ENCODE results near the gene TTLL10.
"Not testable (repeated sequence)": the region's sequence is repeated elsewhere in the genome, so short reads cannot be mapped to it uniquely, and the experiment has no call there.

The TTLL10 gene

GRCh38 chr1:1135339-1136136 is 38.1 kb upstream of the TTLL10 start:
- DNase-seq (ENCODE audit: insufficient read length, low spot score) (no peak), FAIRE-seq (no peak)
- TF ChIP-seq CTCF (IDR thresholded peaks at IDR 0.05; ENCODE audit: insufficient read depth, missing control alignments) = no peak

- DNase-seq (ENCODE audit: insufficient read length, low spot score) = no peak
- no peak for TF ChIP-seq CTCF (IDR thresholded peaks at IDR 0.05; ENCODE audit: insufficient read depth, missing control alignments)
- FAIRE-seq = no peak
Observed at GRCh38 chr1:1136547-1137230, 37.0 kb upstream of the TTLL10 start.

GRCh38 chr1:1137256-1138045 is 36.2 kb upstream of the TTLL10 start:
- no peak for TF ChIP-seq CTCF (IDR thresholded peaks at IDR 0.05; ENCODE audit: insufficient read depth, missing control alignments)
- FAIRE-seq (no peak), DNase-seq (ENCODE audit: insufficient read length, low spot score) (no peak)

GRCh38 chr1:1140673-1141072 is 33.0 kb upstream of the TTLL10 start:
- DNase-seq (ENCODE audit: insufficient read length, low spot score) (no peak), FAIRE-seq (no peak)
- TF ChIP-seq CTCF (IDR thresholded peaks at IDR 0.05; ENCODE audit: insufficient read depth, missing control alignments) = no peak

GRCh38 chr1:1141244-1141910 is 32.3 kb upstream of the TTLL10 start:
- FAIRE-seq (no peak), DNase-seq (ENCODE audit: insufficient read length, low spot score) (no peak)

GRCh38 chr1:1141911-1142250 is 31.8 kb upstream of the TTLL10 start:
- TF ChIP-seq CTCF (IDR thresholded peaks at IDR 0.05; ENCODE audit: insufficient read depth, missing control alignments) = no peak
- DNase-seq (ENCODE audit: insufficient read length, low spot score) (no peak), FAIRE-seq (no peak)

More at GRCh38 chr1:1141244-1141910, 32.3 kb upstream of the TTLL10 start:
- TF ChIP-seq CTCF (IDR thresholded peaks at IDR 0.05; ENCODE audit: insufficient read depth, missing control alignments) = no peak

- DNase-seq (ENCODE audit: insufficient read length, low spot score); FAIRE-seq: not testable (repeated sequence)
Observed at GRCh38 chr1:1142352-1142751, 31.3 kb upstream of the TTLL10 start.

Measured in D721Med (cell line).